ENCODE measurements around the gene SAP30L. TPM values are rescaled to one million over a fixed set of nuclear protein-coding genes. Genes with fewer than 3 reads are reported as not detected.

Gene SAP30L, protein sequence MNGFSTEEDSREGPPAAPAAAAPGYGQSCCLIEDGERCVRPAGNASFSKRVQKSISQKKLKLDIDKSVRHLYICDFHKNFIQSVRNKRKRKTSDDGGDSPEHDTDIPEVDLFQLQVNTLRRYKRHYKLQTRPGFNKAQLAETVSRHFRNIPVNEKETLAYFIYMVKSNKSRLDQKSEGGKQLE
- total RNA-seq = 29.8 and 32.5 TPM in 2 replicates

DNA sequence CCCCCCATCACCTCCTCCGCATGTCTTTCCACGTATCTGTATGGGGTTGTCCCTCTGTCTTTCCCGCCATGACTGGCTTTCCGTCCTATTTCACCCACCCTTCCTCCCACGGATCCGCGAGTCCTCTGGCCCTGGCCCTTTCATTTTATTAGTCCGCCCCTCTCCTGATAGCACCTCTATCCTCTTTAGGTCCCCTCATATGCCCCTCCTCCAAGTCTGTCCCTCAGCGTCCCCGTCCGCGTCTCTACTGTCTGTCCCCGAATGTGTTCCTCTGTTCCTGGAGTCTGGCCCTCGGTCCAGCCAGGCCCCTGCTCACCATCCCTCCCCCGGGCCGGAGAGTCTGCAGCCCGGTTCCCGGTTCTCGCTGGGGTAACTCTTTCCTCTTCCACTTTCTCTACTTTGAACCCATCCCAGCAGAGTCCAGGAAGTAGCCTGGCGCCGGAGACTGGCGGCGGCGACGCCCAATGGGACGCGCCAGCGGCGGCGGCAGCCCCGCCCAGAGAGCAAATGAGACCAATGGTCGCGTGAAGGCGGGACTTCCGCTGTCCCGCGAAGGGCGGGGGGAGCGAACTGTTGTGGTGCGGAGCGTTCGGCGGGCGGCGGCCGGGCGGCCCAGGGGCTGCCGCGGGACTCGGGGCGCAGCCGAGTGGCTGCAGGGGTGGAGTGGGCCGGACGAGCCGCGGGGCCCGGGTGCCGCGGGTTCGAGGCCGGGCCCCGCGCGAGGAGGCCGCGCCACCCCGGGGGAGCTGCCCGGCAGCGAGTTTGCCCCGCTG lies at the start of gene SAP30L:
Gene SAP30L, plus strand, starts transcription at position 576 of the 773 bp plus-strand sequence. CDS start 608 bp downstream, outside the sequence.

DNA sequence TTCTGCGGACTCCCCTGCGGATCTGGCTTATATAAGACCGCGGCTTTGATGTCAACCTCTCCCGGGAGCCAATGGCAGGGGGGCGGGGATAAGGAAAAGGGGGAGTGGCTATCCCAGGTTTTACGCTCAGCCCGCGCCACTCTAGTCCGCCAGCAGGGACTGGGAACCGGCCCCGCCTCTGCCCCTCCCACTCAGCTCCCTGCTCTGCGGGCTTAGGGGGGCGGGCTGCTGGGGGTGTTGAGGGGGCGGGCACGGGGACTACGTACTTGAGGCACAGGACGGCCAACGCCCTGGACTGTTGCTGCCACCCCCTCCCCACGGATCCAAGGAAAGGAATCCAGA lies 32.4 kb downstream of the SAP30L start, which contains the start of gene HAND1:
Gene HAND1, minus strand, starts transcription at position 4 of the 342 bp plus-strand sequence. CDS start 219 bp downstream, outside the sequence.

Other genes starting within 250 kb of the SAP30L start
- gene HAND1, start 32.2 kb downstream of the SAP30L start, total RNA-seq = not detected in 2 replicates

Measured in uterine smooth muscle cell (primary cell).